Skeletal muscle satellite cell (primary cell): ENCODE data around the gene BCL2.

ENCODE experiments used
- H3K27me3 ChIP-seq: 2 replicates; pipeline ENCODE4 v1.7.0; 2013; ENCODE audit warnings: low read length; ENCODE audit not compliant: control insufficient read depth, insufficient read depth
- H3K36me3 ChIP-seq: 2 replicates; pipeline ENCODE4 v1.7.0; 2013; ENCODE audit warnings: mild to moderate bottlenecking, control low read depth, low read length; ENCODE audit not compliant: insufficient read depth
- H3K4me1 ChIP-seq: 2 replicates; pipeline ENCODE4 v1.7.0; 2013; ENCODE audit warnings: low read length; ENCODE audit not compliant: control insufficient read depth, insufficient read depth
- H3K4me2 ChIP-seq: 2 replicates; pipeline ENCODE4 v1.7.0; 2013; ENCODE audit warnings: mild to moderate bottlenecking, low read length
- H3K4me3 ChIP-seq: 2 replicates; pipeline ENCODE4 v1.7.0; 2013; ENCODE audit warnings: low read length
- H3K9ac ChIP-seq: 2 replicates; pipeline ENCODE4 v1.7.0; 2013; ENCODE audit warnings: mild to moderate bottlenecking, low read depth, low read length, moderate library complexity
- H3K9me3 ChIP-seq: replicated peaks from 2 replicates; pipeline ENCODE4 v1.7.0; 2013; ENCODE audit warnings: mild to moderate bottlenecking, control low read depth, low read length

The BCL2 gene

GRCh38 chr18:63160172-63160995 is 159.2 kb downstream of the BCL2 start:
- H3K9me3 ChIP-seq = no peaks in the 10 kb centered on the region
- peaks cover 27% of the 10 kb centered on the region for H3K27me3 ChIP-seq
- H3K9ac ChIP-seq = no peak overlapping the region
- H3K4me3 ChIP-seq = no peak overlapping the region
- H3K4me2 ChIP-seq = no peak overlapping the region
- H3K36me3 ChIP-seq = no peaks in the 10 kb centered on the region
- peaks cover 15% of the 10 kb centered on the region for H3K4me1 ChIP-seq

- H3K36me3 ChIP-seq = no peaks in the 10 kb centered on the region
- peaks cover 33% of the 10 kb centered on the region for H3K27me3 ChIP-seq
- H3K9ac ChIP-seq = no peak overlapping the region
- no peak overlapping the region for H3K4me3 ChIP-seq
- peaks cover 17% of the 10 kb centered on the region for H3K4me1 ChIP-seq
- H3K9me3 ChIP-seq = no peaks in the 10 kb centered on the region
- H3K4me2 ChIP-seq = no peak overlapping the region
Observed at GRCh38 chr18:63159590-63159989, 160.0 kb downstream of the BCL2 start.

- Histone ChIP-seq H3K27me3 (peaks cover 41% of the 10 kb centered on the region), H3K4me3 (no peak overlapping the region), H3K4me1 (peaks cover 17% of the 10 kb centered on the region)
Observed at GRCh38 chr18:63158676-63159291, 160.8 kb downstream of the BCL2 start.

GRCh38 chr18:63158012-63158631 is 161.4 kb downstream of the BCL2 start:
- Histone ChIP-seq H3K4me2 (no peak overlapping the region), H3K36me3 (no peaks in the 10 kb centered on the region), H3K9ac (no peak overlapping the region), H3K4me1 (peaks cover 17% of the 10 kb centered on the region), H3K9me3 (no peaks in the 10 kb centered on the region), H3K27me3 (peaks cover 43% of the 10 kb centered on the region), H3K4me3 (no peak overlapping the region)

More at GRCh38 chr18:63158676-63159291, 160.8 kb downstream of the BCL2 start:
- no peak overlapping the region for H3K9ac ChIP-seq
- H3K9me3 ChIP-seq = no peaks in the 10 kb centered on the region
- no peak overlapping the region for H3K4me2 ChIP-seq
- no peaks in the 10 kb centered on the region for H3K36me3 ChIP-seq

GRCh38 chr18:63157293-63158011 is 162.1 kb downstream of the BCL2 start:
- peaks cover 47% of the 10 kb centered on the region for H3K27me3 ChIP-seq
- H3K9ac ChIP-seq = no peak overlapping the region
- H3K4me3 ChIP-seq = no peak overlapping the region
- no peak overlapping the region for H3K4me2 ChIP-seq
- H3K9me3 ChIP-seq = no peaks in the 10 kb centered on the region
- H3K36me3 ChIP-seq = no peaks in the 10 kb centered on the region
- H3K4me1 ChIP-seq = peaks cover 15% of the 10 kb centered on the region

- no peaks in the 10 kb centered on the region for H3K36me3 ChIP-seq
- no peaks in the 10 kb centered on the region for H3K9me3 ChIP-seq
- H3K4me2 ChIP-seq = no peak overlapping the region
- H3K9ac ChIP-seq = no peak overlapping the region
- no peak overlapping the region for H3K4me3 ChIP-seq
- H3K4me1 ChIP-seq = peaks cover 2% of the 10 kb centered on the region
- peaks cover 52% of the 10 kb centered on the region for H3K27me3 ChIP-seq
Observed at GRCh38 chr18:63155910-63156773, 163.4 kb downstream of the BCL2 start.

- Histone ChIP-seq H3K36me3 (no peaks in the 10 kb centered on the region), H3K4me3 (no peak overlapping the region), H3K4me1 (peaks cover 2% of the 10 kb centered on the region), H3K9ac (no peak overlapping the region), H3K27me3 (peaks cover 54% of the 10 kb centered on the region), H3K4me2 (peak overlapping the region; percentile 68), H3K9me3 (no peaks in the 10 kb centered on the region)
Observed at GRCh38 chr18:63155169-63155852, 164.3 kb downstream of the BCL2 start.

DNA sequence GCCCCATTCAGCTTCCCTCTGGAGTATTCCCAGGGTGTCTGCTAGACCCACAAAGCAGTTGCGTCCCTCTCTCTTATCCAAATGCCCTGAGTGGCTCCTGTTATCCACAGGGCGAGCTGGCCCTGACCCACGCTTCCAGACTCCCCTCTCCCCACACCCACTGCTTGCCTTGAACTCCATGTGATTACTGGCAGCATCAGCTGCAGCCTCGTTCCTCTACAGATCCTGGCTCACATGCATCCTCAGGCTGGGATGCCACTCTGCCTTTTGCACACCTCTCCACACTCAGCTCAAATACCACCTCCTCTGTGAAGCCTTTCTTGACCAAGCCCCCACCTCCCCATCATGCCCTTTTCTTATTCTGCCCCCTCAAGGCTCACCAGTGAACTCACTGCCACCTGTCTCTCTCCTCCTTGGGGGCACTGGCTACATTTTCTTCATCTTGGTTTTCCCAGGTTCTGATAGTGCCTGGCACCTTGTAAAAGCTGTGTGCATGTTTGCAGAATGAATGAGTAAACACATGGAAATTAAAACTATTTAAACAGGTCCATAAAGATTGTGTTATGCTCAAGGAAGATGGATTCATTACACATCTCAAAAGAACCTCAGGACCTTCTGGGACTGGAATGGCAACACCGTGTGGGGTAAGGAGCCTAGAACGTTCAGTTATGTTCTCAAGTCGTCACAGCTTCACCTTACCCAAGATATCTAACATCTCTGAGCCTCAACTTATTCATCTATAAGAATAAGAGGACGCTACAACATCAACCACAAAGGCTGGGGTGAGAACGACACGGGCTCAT is 165.0 kb downstream of the BCL2 start:
- Histone ChIP-seq H3K9ac (no peak overlapping the region), H3K9me3 (no peaks in the 10 kb centered on the region), H3K27me3 (peaks cover 56% of the 10 kb centered on the region), H3K4me3 (no peak overlapping the region), H3K4me2 (no peak overlapping the region), H3K4me1 (peaks cover 2% of the 10 kb centered on the region), H3K36me3 (no peaks in the 10 kb centered on the region)

- H3K27me3 ChIP-seq = peaks cover 65% of the 10 kb centered on the region
Observed at GRCh38 chr18:63152791-63153190, 166.8 kb downstream of the BCL2 start.

DNA sequence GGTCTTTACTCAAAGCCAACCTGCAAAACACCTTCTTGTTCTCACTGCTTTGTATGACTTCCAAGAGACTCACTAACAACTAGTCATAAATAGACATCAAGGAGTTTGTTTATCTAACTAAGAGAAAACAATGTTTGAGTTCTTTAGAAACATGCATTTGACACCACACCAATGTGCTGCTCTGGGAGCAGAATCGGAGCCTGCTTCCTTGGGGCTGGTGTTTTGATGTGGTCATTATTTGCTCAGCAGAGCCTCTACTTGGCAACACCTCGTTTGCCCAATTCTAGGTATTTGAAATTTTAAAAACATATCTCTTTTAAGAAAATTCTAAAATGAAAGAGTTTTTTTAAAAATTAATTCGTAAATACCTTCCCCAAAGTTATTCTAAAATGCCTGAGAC is 167.5 kb downstream of the BCL2 start:
- H3K4me3 ChIP-seq = no peak overlapping the region
- no peak overlapping the region for H3K9ac ChIP-seq

More at GRCh38 chr18:63152791-63153190, 166.8 kb downstream of the BCL2 start:
- no peak overlapping the region for H3K4me2 ChIP-seq
- H3K4me3 ChIP-seq = no peak overlapping the region
- no peaks in the 10 kb centered on the region for H3K36me3 ChIP-seq
- H3K4me1 ChIP-seq = peaks cover 2% of the 10 kb centered on the region
- H3K9me3 ChIP-seq = no peaks in the 10 kb centered on the region
- no peak overlapping the region for H3K9ac ChIP-seq

More for the DNA sequence above, 167.5 kb downstream of the BCL2 start:
- no peaks in the 10 kb centered on the region for H3K9me3 ChIP-seq
- no peaks in the 10 kb centered on the region for H3K36me3 ChIP-seq
- no peak overlapping the region for H3K4me2 ChIP-seq
- H3K4me1 ChIP-seq = peaks cover 2% of the 10 kb centered on the region
- peaks cover 67% of the 10 kb centered on the region for H3K27me3 ChIP-seq
